Right lobe of liver (tissue), 6 donors: ENCODE data around the gene TEX44. TPM values are rescaled to one million over a fixed set of nuclear protein-coding genes. Genes with fewer than 3 reads are reported as not detected.

Experiments used
- ATAC-seq, 4 donors: fragments of 200-7000 bp; cut with Tn5 transposase; one replicate each; pipeline ENCODE4 v1.9.1; 2020; ENCODE audit warnings: mild to moderate bottlenecking in 4 of 4, moderate library complexity in 4 of 4
- DNase-seq, 3 donors: peaks; one replicate each; pipeline ENCODE4 v3.0.0-alpha.2; 2020
- H3K27ac ChIP-seq, 3 donors: fragments of 200-600 bp; one replicate each; pipeline ENCODE4 v1.8.0; 2022
- H3K27me3 ChIP-seq, 2 donors: fragments of 200-600 bp; one replicate each; pipeline ENCODE4 v1.8.0; 2022
- H3K36me3 ChIP-seq, 4 donors: fragments of 200-600 bp; sonication (generic) in 1 of 4; one replicate each; pipeline versions ENCODE4 v1.5.1 to v1.8.0; 2017 to 2022; ENCODE audit warnings: control low read depth in 1 of 4
- H3K4me1 ChIP-seq, 4 donors: fragments of 200-600 bp; sonication (generic) in 1 of 4; one replicate each; pipeline versions ENCODE4 v1.5.1 to v1.8.0; 2017 to 2022; ENCODE audit warnings: control low read depth in 1 of 4
- H3K4me3 ChIP-seq, 3 donors: fragments of 200-600 bp; one replicate each; pipeline ENCODE4 v1.8.0; 2022
- H3K9me3 ChIP-seq, 4 donors: fragments of 200-600 bp; sonication (generic) in 1 of 4; one replicate each; pipeline versions ENCODE4 v1.5.1 to v1.8.0; 2017 to 2022; ENCODE audit warnings: control low read depth in 1 of 4
- POLR2A ChIP-seq: fragments of 450-650 bp; IDR thresholded peaks from one replicate; pipeline ENCODE4 v1.6.1; 2017; ENCODE audit warnings: antibody characterized with exemption, mild to moderate bottlenecking
- WGBS: methylation state at CpG from one replicate; pipeline ENCODE4 v1.1.6; 2018; ENCODE audit warnings: low coverage, low lambda C conversion rate; ENCODE audit not compliant: insufficient coverage; ENCODE audit errors: missing lambda C conversion rate; 5-methylcytosine and 5-hydroxymethylcytosine counted together
- intact Hi-C, 2 donors: fragments of 100-400 bp; cut with DNase I; formaldehyde crosslinking; loops; one replicate each; pipeline versions ENCODE4 v1.11.2 to v1.14.1; 2022
- total RNA-seq, 6 experiments: library from RNA; depleted of rRNA in 2 of 6; stranded (reverse); fragments of >200 nt in 2 of 6; fragmentation: NEBNext Ultra II Directional in 3 of 6; extraction: Animal tissue kit (Norgen Biotek cat#: 25700) in 3 of 6; gene quantifications; one replicate each; pipeline versions ENCODE4 v1.1.0 to v1.2.4, GENCODE V29; 2016 to 2023
- TF ChIP-seq, protein P1 (sequence below), 4 donors: fragments of 200-600 bp in 3 of 4; fragments of 450-650 bp in 1 of 4; IDR thresholded peaks; one replicate each; pipeline versions ENCODE4 v1.5.1 to v1.8.0; 2016 to 2022; ENCODE audit warnings: antibody characterized with exemption in 4 of 4, mild to moderate bottlenecking in 2 of 4
- donor health status: DM: no; HTN: yes; CAD: no.
- donor health status: DM: no; HTN: no; CAD: no.
- donor health status: DM: no; HTN: no; CAD: no.
- donor health status: DM: no; HTN: yes; CAD: no.
- donor health status: DM: no; HTN: yes; CAD: no.

The TEX44 gene
- total RNA-seq, 6 experiments from 2014 or later = not detected

DNA sequence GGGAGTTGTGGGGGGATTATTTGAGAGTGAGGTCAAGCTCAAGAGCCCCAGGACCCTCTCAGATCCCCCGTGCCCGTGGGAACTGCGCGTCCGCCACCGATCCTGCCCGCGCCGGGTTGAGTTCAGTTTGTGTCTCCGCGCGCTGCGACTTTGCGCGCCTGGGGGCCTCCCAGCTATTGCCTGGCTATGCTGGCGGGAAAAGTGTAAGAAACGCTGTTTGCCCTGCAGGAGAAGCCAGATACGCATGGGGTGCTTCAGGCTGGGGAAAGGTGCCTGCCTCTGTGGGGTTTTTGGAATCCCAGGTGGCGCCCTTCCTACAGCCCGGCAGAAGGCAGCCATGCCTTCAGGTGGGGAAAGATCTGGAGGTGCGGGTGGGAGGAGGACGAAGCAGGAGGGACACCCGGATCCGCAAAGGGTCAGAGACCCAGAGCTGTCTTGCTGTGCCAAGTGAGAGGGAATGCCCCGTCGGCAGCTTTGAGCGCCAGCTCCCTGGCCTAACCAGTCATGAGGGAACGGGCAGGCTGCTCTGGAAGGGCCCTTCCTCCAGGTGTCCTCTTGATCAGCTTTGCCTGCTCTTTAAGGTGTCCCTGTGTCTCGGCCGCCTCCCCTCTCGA, 22.5 kb downstream of the TEX44 start:
- 18% methylated on average over 16 of the region's 31 CpGs for WGBS
- Histone ChIP-seq H3K27me3 (peaks cover 0 to 5% of the 10 kb centered on the region in 2 donors), H3K9me3 (no peaks in the 10 kb centered on the region), H3K36me3 (no peaks in the 10 kb centered on the region), H3K4me1 (peaks cover 0 to 18% (median 4%) of the 10 kb centered on the region in 4 donors), H3K27ac (peak overlapping the region; percentile 62 to 87 (median 73)), H3K4me3 (peak overlapping the region in 2 of 3 donors; percentile 34 to 40)
- TF ChIP-seq, protein P1, sequence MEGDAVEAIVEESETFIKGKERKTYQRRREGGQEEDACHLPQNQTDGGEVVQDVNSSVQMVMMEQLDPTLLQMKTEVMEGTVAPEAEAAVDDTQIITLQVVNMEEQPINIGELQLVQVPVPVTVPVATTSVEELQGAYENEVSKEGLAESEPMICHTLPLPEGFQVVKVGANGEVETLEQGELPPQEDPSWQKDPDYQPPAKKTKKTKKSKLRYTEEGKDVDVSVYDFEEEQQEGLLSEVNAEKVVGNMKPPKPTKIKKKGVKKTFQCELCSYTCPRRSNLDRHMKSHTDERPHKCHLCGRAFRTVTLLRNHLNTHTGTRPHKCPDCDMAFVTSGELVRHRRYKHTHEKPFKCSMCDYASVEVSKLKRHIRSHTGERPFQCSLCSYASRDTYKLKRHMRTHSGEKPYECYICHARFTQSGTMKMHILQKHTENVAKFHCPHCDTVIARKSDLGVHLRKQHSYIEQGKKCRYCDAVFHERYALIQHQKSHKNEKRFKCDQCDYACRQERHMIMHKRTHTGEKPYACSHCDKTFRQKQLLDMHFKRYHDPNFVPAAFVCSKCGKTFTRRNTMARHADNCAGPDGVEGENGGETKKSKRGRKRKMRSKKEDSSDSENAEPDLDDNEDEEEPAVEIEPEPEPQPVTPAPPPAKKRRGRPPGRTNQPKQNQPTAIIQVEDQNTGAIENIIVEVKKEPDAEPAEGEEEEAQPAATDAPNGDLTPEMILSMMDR (IDR thresholded peaks at IDR 0.05) = no peak
- TF ChIP-seq POLR2A = no peak
- ATAC-seq (no peak), DNase-seq (peak in 1 of 3 donors; percentile 51)
- intact Hi-C loops = loop anchor here in 1 of 2 donors (10.0 kb wide), 1 partner anchor 100 kb away; no protein-coding TSS in a partner anchor

GRCh38 chr2:231616296-231616695, 23.6 kb downstream of the TEX44 start:
- no peaks in the 10 kb centered on the region for H3K36me3 ChIP-seq
- ATAC-seq = no peak
- no peak overlapping the region for H3K4me3 ChIP-seq
- no peak overlapping the region for H3K27ac ChIP-seq
- intact Hi-C loops = loop anchor here in 1 of 2 donors (10.0 kb wide), 1 partner anchor 99 kb away; no protein-coding TSS in a partner anchor
- no peak for TF ChIP-seq POLR2A
- TF ChIP-seq, protein P1 (IDR thresholded peaks at IDR 0.05) = no peak
- WGBS = 74% methylated on average over 3 of the region's 4 CpGs
- H3K27me3 ChIP-seq = peaks cover 0 to 5% of the 10 kb centered on the region in 2 donors
- H3K4me1 ChIP-seq = peaks cover 0 to 18% (median 4%) of the 10 kb centered on the region in 4 donors
- no peak for DNase-seq
- no peaks in the 10 kb centered on the region for H3K9me3 ChIP-seq

DNA sequence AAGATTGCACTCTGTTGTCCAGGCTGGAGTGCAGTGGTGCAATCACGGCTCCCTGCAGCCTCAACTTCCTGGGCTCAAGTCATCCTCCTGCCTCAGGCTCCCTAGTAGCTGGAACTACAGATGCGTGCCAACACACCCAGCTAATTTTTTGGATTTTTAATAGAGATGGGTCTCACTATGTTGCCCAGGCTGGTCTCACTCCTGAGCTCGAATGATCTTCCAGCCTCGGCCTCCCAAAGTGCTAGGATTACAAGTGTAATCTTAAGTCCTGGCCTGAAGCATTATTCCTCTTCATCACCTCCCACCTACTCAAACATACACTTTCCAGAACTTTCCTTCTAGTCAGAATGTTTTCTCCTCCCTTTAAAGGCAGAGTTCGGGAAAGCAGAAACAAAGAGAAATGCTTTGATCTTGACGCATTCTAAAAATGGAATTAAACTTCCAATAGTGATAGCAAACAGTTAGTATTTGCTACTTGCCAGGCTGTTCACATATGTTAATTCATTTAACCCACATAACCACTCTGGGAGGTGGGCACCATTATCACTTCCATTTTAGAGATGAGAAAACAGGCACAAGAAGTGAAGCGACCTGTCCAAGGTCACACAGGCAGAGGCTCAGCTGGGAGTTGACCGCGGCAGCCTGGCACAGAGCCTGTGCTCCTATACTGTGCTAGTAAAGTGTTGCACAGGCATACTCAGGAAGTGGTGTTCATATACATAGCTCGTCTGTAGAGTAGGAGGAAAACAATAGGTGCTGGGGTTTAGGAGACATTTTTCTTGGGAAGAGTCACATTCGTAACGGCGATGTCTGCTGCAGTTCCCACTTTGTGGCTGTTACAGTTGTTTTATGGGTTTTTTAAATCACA, 24.6 kb downstream of the TEX44 start:
- peaks cover 0 to 5% of the 10 kb centered on the region in 2 donors for H3K27me3 ChIP-seq
- H3K4me3 ChIP-seq = no peak overlapping the region
- no peaks in the 10 kb centered on the region for H3K36me3 ChIP-seq
- H3K4me1 ChIP-seq = peaks cover 0 to 18% (median 2%) of the 10 kb centered on the region in 4 donors
- no peaks in the 10 kb centered on the region for H3K9me3 ChIP-seq
- WGBS = 61% methylated on average over 12 of the region's 13 CpGs
- ATAC-seq = no peak
- intact Hi-C loops = loop anchor here in 1 of 2 donors (10.0 kb wide), 1 partner anchor 98 kb away; no protein-coding TSS in a partner anchor
- H3K27ac ChIP-seq = no peak overlapping the region
- TF ChIP-seq, protein P1 (IDR thresholded peaks at IDR 0.05) = no peak
- TF ChIP-seq POLR2A = no peak
- no peak for DNase-seq

GRCh38 chr2:231621051-231621879, 28.6 kb downstream of the TEX44 start:
- DNase-seq = peak in 1 of 3 donors; percentile 39
- Histone ChIP-seq H3K36me3 (no peaks in the 10 kb centered on the region), H3K4me3 (no peak overlapping the region), H3K27ac (no peak overlapping the region), H3K27me3 (no peaks in the 10 kb centered on the region), H3K4me1 (no peaks in the 10 kb centered on the region), H3K9me3 (no peaks in the 10 kb centered on the region)
- ATAC-seq = peak; percentile 37 to 75 (median 52)
- TF ChIP-seq POLR2A = no peak
- TF ChIP-seq, protein P1 (IDR thresholded peaks at IDR 0.05) = no peak
- intact Hi-C loops = loop anchor here in 1 of 2 donors (5.0 kb wide), 1 partner anchor 51 kb away; no protein-coding TSS in a partner anchor
- WGBS = 41% methylated on average over 13 of the region's 25 CpGs
